ENCODE measurements around the gene TMC1. TPM values are rescaled to one million over a fixed set of nuclear protein-coding genes. Genes with fewer than 3 reads are reported as not detected.

Gene TMC1
- total and polyA plus RNA-seq, 2 of the 13 experiments (the other 11 are each of a cell fraction or from before 2014, with no cell fraction given): 0.02 to 0.03 TPM

- TF ChIP-seq BCLAF1 (IDR thresholded peaks at IDR 0.05): no peak
- peak; percentile 65 for TF ChIP-seq ELF3 (CRISPR knock-in tag; IDR thresholded peaks at IDR 0.05)
- TF ChIP-seq HOXA7 (CRISPR knock-in tag; IDR thresholded peaks at IDR 0.05): no peak
- TF ChIP-seq GABPB1 (CRISPR knock-in tag; IDR thresholded peaks at IDR 0.05): peak; percentile 56
- TF ChIP-seq TMF1 (CRISPR knock-in tag; IDR thresholded peaks at IDR 0.05; ENCODE audit: low read depth): no peak
- TF ChIP-seq FOXK1 (CRISPR knock-in tag; IDR thresholded peaks at IDR 0.05; ENCODE audit: borderline replicate concordance, low read depth): peak; percentile 41; the same call in 1 of the 2 replicates
- peak; percentile 84 for TF ChIP-seq TCF7 (IDR thresholded peaks at IDR 0.05; ENCODE audit: low read depth)
- TF ChIP-seq ZNF710 (CRISPR knock-in tag; IDR thresholded peaks at IDR 0.05; ENCODE audit: borderline replicate concordance): no peak
- TF ChIP-seq FOXA1 (IDR thresholded peaks at IDR 0.05): no peak
- TF ChIP-seq FOXA1 (CRISPR knock-in tag; IDR thresholded peaks at IDR 0.05): peak; percentile 69
- peak; percentile 42; the same call in 1 of the 2 replicates for TF ChIP-seq HMG20A (CRISPR knock-in tag; IDR thresholded peaks at IDR 0.05; ENCODE audit: borderline replicate concordance)
- no peak for TF ChIP-seq LBX2 (CRISPR knock-in tag; IDR thresholded peaks at IDR 0.05; ENCODE audit: borderline replicate concordance)
- TF ChIP-seq TEAD2 (CRISPR knock-in tag; IDR thresholded peaks at IDR 0.05): no peak
- peak; percentile 47; the same call in 1 of the 2 replicates for TF ChIP-seq PITX1 (CRISPR knock-in tag; IDR thresholded peaks at IDR 0.05)
- no peak for TF ChIP-seq ZBTB46 (CRISPR knock-in tag; IDR thresholded peaks at IDR 0.05; ENCODE audit: borderline replicate concordance)
- peak; percentile 45; the same call in 1 of the 2 replicates for TF ChIP-seq HMGXB3 (CRISPR knock-in tag; IDR thresholded peaks at IDR 0.05; ENCODE audit: borderline replicate concordance)
- no peak for TF ChIP-seq CENPBD1 (CRISPR knock-in tag; IDR thresholded peaks at IDR 0.05; ENCODE audit: borderline replicate concordance, low read depth)
- no peak for TF ChIP-seq ZNF431 (CRISPR knock-in tag; IDR thresholded peaks at IDR 0.05; ENCODE audit: borderline replicate concordance, low read depth)
Observed at GRCh38 chr9:72477930-72478518, 43.4 kb upstream of the TMC1 start (continued).

All from HepG2 (cell line).